OCI-LY1 (cell line): Measurements from ENCODE around the gene HDHD2.

ENCODE experiments used
- H2AFZ ChIP-seq: fragments of 200-600 bp; sonication (generic), shearing (Covaris generic); 2 replicates; pipeline ENCODE4 v1.6.0; 2014; ENCODE audit warnings: antibody characterized with exemption, mild to moderate bottlenecking, low read length
- H3F3A ChIP-seq: fragments of 200-600 bp; sonication (generic), shearing (Covaris generic); 2 replicates; pipeline ENCODE4 v1.6.0; 2014; ENCODE audit warnings: mild to moderate bottlenecking, antibody characterized with exemption, low read length, moderate library complexity; ENCODE audit not compliant: insufficient read depth
- H3K27ac ChIP-seq: fragments of 200-600 bp; sonication (generic); 2 replicates; pipeline ENCODE4 v1.5.1; 2014; ENCODE audit warnings: low read length, mixed run types, mild to moderate bottlenecking, low read depth; ENCODE audit not compliant: poor library complexity, severe bottlenecking
- H3K27me3 ChIP-seq: fragments of 200-600 bp; sonication (generic); 2 replicates; pipeline ENCODE4 v1.6.0; 2014; ENCODE audit warnings: antibody characterized with exemption, mild to moderate bottlenecking, low read length, moderate library complexity; ENCODE audit not compliant: insufficient read depth
- H3K36me3 ChIP-seq: fragments of 200-600 bp; sonication (generic); 2 replicates; pipeline ENCODE4 v1.6.1; 2014; ENCODE audit warnings: mild to moderate bottlenecking, antibody characterized with exemption, low read length, moderate library complexity, mixed read lengths; ENCODE audit not compliant: insufficient read depth
- H3K4me1 ChIP-seq: fragments of 200-600 bp; sonication (generic); 2 replicates; pipeline ENCODE4 v1.5.1; 2014; ENCODE audit warnings: mild to moderate bottlenecking, low read length, moderate library complexity; ENCODE audit not compliant: insufficient read depth, severe bottlenecking
- H3K4me2 ChIP-seq: fragments of 200-600 bp; sonication (generic), shearing (Covaris generic); 2 replicates; pipeline ENCODE4 v1.6.1; 2014; ENCODE audit warnings: low read length
- H3K4me3 ChIP-seq: fragments of 200-600 bp; sonication (generic); 2 replicates; pipeline ENCODE4 v1.5.1; 2014; ENCODE audit warnings: low read length, low read depth, mild to moderate bottlenecking, mixed read lengths; ENCODE audit not compliant: poor library complexity, severe bottlenecking
- H3K79me2 ChIP-seq: fragments of 200-600 bp; shearing (Covaris generic); 2 replicates; pipeline ENCODE4 v1.6.1; 2016; ENCODE audit warnings: mixed run types, low read length, mixed read lengths; ENCODE audit not compliant: insufficient read depth
- H3K9ac ChIP-seq: fragments of 200-600 bp; sonication (generic), shearing (Covaris generic); 2 replicates; pipeline ENCODE4 v1.6.1; 2014; ENCODE audit warnings: mild to moderate bottlenecking, low read length, mixed read lengths
- H3K9me2 ChIP-seq: fragments of 200-600 bp; sonication (generic), shearing (Covaris generic); 2 replicates; pipeline ENCODE4 v1.6.1; 2014; ENCODE audit warnings: low read depth, mild to moderate bottlenecking, low read length, mixed read lengths
- H3K9me3 ChIP-seq: fragments of 200-600 bp; shearing (Covaris generic); 2 replicates; pipeline ENCODE4 v1.6.1; 2014; ENCODE audit warnings: low read length, mixed read lengths
- H4K20me1 ChIP-seq: fragments of 200-600 bp; sonication (generic), shearing (Covaris generic); 2 replicates; pipeline ENCODE4 v1.6.0; 2016; ENCODE audit warnings: mild to moderate bottlenecking, low read length; ENCODE audit not compliant: insufficient read depth
- CTCF ChIP-seq: fragments of 200-600 bp; sonication (generic), shearing (Covaris generic); IDR thresholded peaks from 2 replicates; pipeline ENCODE4 v1.5.1; 2017; ENCODE audit warnings: mild to moderate bottlenecking, antibody characterized with exemption, low read length, moderate library complexity, mixed read lengths
- EZH2 ChIP-seq: fragments of 200-600 bp; sonication (generic), shearing (Covaris generic); IDR thresholded peaks from 2 replicates; pipeline ENCODE4 v1.8.0; 2017; ENCODE audit warnings: borderline replicate concordance, mixed run types, mild to moderate bottlenecking, antibody characterized with exemption, low read length, moderate library complexity, mixed read lengths

HDHD2 gene

GRCh38 chr18:47100212-47100831 is 50.0 kb downstream of the HDHD2 start:
- Histone ChIP-seq H3F3A (no peaks in the 10 kb centered on the region), H3K36me3 (peaks cover 5% of the 10 kb centered on the region; the same call in 1 of the 2 replicates), H3K4me3 (no peak overlapping the region), H3K27me3 (no peaks in the 10 kb centered on the region), H3K9ac (no peak overlapping the region), H3K79me2 (no peaks in the 10 kb centered on the region), H4K20me1 (no peaks in the 10 kb centered on the region), H3K9me2 (no peaks in the 10 kb centered on the region), H2AFZ (no peak overlapping the region), H3K4me2 (no peak overlapping the region), H3K4me1 (no peaks in the 10 kb centered on the region), H3K9me3 (no peaks in the 10 kb centered on the region), H3K27ac (no peak overlapping the region)
- TF ChIP-seq CTCF (peak; percentile 76), EZH2 (no peak)

- Histone ChIP-seq H3F3A (no peaks in the 10 kb centered on the region), H3K4me3 (no peak overlapping the region), H3K79me2 (no peaks in the 10 kb centered on the region), H2AFZ (no peak overlapping the region), H3K9me2 (no peaks in the 10 kb centered on the region), H3K27me3 (no peaks in the 10 kb centered on the region), H4K20me1 (no peaks in the 10 kb centered on the region), H3K27ac (no peak overlapping the region), H3K9me3 (no peaks in the 10 kb centered on the region), H3K36me3 (no peaks in the 10 kb centered on the region), H3K4me1 (no peaks in the 10 kb centered on the region), H3K9ac (no peak overlapping the region), H3K4me2 (no peak overlapping the region)
- TF ChIP-seq CTCF, result no peak
- no peak for TF ChIP-seq EZH2
Observed at GRCh38 chr18:47095810-47096209, 54.5 kb downstream of the HDHD2 start.

GRCh38 chr18:47087676-47088075 is 62.6 kb downstream of the HDHD2 start:
- TF ChIP-seq EZH2, result no peak
- no peak for TF ChIP-seq CTCF
- H3K36me3 ChIP-seq, result no peaks in the 10 kb centered on the region
- H2AFZ ChIP-seq, result no peak overlapping the region
- no peaks in the 10 kb centered on the region for H3K4me1 ChIP-seq
- H3K27ac ChIP-seq, result no peak overlapping the region
- H3K79me2 ChIP-seq, result no peaks in the 10 kb centered on the region
- no peaks in the 10 kb centered on the region for H3K27me3 ChIP-seq
- H4K20me1 ChIP-seq, result no peaks in the 10 kb centered on the region
- H3K9me3 ChIP-seq, result no peaks in the 10 kb centered on the region
- no peak overlapping the region for H3K4me3 ChIP-seq
- H3K4me2 ChIP-seq, result no peak overlapping the region
- H3K9ac ChIP-seq, result no peak overlapping the region
- H3F3A ChIP-seq, result no peaks in the 10 kb centered on the region
- no peaks in the 10 kb centered on the region for H3K9me2 ChIP-seq
